Sigmoid colon (tissue), 7 donors: ENCODE results near the gene CALU. TPM values are rescaled to one million over a fixed set of nuclear protein-coding genes. Genes with fewer than 3 reads are reported as not detected.

ENCODE experiments used
- DNase-seq: peaks from one replicate; pipeline ENCODE4 v3.0.0-alpha.2; 2019
- H3K27ac ChIP-seq, 4 donors: fragments of 200-600 bp; sonication (generic); one replicate each; pipeline ENCODE4 v1.5.1; 2016 to 2019; ENCODE audit warnings: mild to moderate bottlenecking in 1 of 4
- H3K27me3 ChIP-seq, 3 donors: fragments of 200-600 bp; sonication (generic); one replicate each; pipeline ENCODE4 v1.5.1; 2019; ENCODE audit warnings: mild to moderate bottlenecking in 1 of 3
- H3K36me3 ChIP-seq, 4 donors: fragments of 200-600 bp; sonication (generic); one replicate each; pipeline ENCODE4 v1.5.1; 2016 to 2019
- H3K4me1 ChIP-seq, 4 donors: fragments of 200-600 bp; sonication (generic); one replicate each; pipeline ENCODE4 v1.5.1; 2017 to 2019
- H3K4me3 ChIP-seq, 4 donors: fragments of 200-600 bp; sonication (generic); one replicate each; pipeline ENCODE4 v1.5.1; 2017 to 2019; ENCODE audit warnings: mild to moderate bottlenecking in 2 of 4, moderate library complexity in 1 of 4
- H3K9me3 ChIP-seq, 4 donors: fragments of 200-600 bp in 3 of 4; sonication (generic) in 3 of 4; one replicate each; pipeline versions ENCODE4 v1.5.1 to v1.6.1; 2013 to 2019
- CTCF ChIP-seq, 4 experiments: fragments of 450-650 bp in 3 of 4; fragments of 200-600 bp in 1 of 4; IDR thresholded peaks; one replicate each; pipeline ENCODE4 v1.5.1; 2016 to 2019; ENCODE audit warnings: antibody characterized with exemption in 4 of 4, mild to moderate bottlenecking in 3 of 4, moderate library complexity in 2 of 4
- EP300 ChIP-seq, 4 donors: sonication (generic); formaldehyde crosslinking; IDR thresholded peaks; one replicate each; pipeline ENCODE4 v1.6.1; 2017; ENCODE audit warnings: antibody characterized with exemption in 4 of 4
- POLR2A ChIP-seq, 2 donors: fragments of 450-650 bp; IDR thresholded peaks; one replicate each; pipeline ENCODE4 v1.6.1; 2016; ENCODE audit warnings: antibody characterized with exemption in 2 of 2, mild to moderate bottlenecking in 2 of 2, moderate library complexity in 2 of 2
- POLR2AphosphoS5 ChIP-seq, 4 donors: sonication (generic); formaldehyde crosslinking; IDR thresholded peaks; one replicate each; pipeline ENCODE4 v1.6.1; 2017; ENCODE audit warnings: antibody characterized with exemption in 4 of 4
- WGBS, 2 donors: extraction: QIAGEN DNeasy Blood & Tissue Kit; methylation state at CpG; one replicate each; pipeline ENCODE4 v1.1.7; 2013; 5-methylcytosine and 5-hydroxymethylcytosine counted together
- intact Hi-C: fragments of 100-400 bp; cut with DNase I; formaldehyde crosslinking; loops from one replicate; pipeline ENCODE4 v1.15.1; 2023
- polyA plus RNA-seq, 3 donors: library from polyadenylated mRNA; stranded (reverse); fragments of 200-250 nt; gene quantifications; one replicate each; pipeline ENCODE4 v1.2.3, GENCODE V29; 2013
- total RNA-seq, 4 donors: library from RNA; depleted of rRNA; stranded (reverse); fragments of >200 nt; gene quantifications; one replicate each; pipeline ENCODE4 v1.1.0, GENCODE V29; 2016
- donor health status: healthy with polysubstance abuse.
- donor health status: Bipolar disorder and iron deficiency.
- donor health status: healthy.

CALU gene
- total and polyA plus RNA-seq, 7 donors, result 14.4 to 250 (median 153) TPM

- Histone ChIP-seq H3K4me1 (peaks cover 3 to 35% (median 32%) of the 10 kb centered on the region in 4 donors), H3K27ac (peak overlapping the region in 3 of 4 donors; percentile 93 to 99 (median 95)), H3K4me3 (no peak overlapping the region), H3K36me3 (no peaks in the 10 kb centered on the region), H3K27me3 (no peaks in the 10 kb centered on the region), H3K9me3 (no peaks in the 10 kb centered on the region)
- WGBS, 2 donors, result 91 to 93% methylated on average over 4 of the region's 4 CpGs
- TF ChIP-seq POLR2A (IDR thresholded peaks at IDR 0.05) (no peak), EP300 (IDR thresholded peaks at IDR 0.05) (no peak), POLR2AphosphoS5 (IDR thresholded peaks at IDR 0.05) (no peak), CTCF (IDR thresholded peaks at IDR 0.05) (no peak)
- no peak for DNase-seq
- intact Hi-C loops, result loop anchor here (5.0 kb wide), 4 partner anchors 55 to 145 kb away; partner anchors contain the start of genes CCDC136 and FLNC
These were observed 1.7 kb upstream of the CALU start for GRCh38 chr7:128737441-128737840.

DNA sequence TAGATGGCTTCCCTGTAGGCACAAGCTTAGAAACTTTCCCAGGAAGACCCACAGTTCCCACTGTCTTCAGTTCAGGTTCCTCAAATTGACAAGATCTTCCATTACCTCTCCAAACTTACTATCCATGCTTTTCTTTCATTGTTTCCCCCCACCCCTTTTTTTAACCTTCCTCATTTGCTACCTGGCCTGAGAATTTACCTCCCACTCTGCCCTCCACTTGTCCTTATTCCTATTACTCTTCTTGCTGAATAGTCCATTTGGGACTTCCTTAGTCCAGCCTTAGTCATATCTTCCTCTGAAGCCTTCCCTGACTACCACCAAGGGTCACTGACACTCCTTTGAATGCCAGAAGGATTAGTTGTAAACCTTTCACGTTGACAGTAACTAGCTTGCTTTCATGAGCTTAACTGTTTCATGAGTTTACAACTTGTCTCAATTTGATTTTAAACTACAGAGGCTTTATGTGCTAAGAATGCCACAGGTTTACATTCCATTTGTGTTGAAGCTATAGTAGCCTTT lies 1.2 kb upstream of the CALU start:
- H3K36me3 ChIP-seq, result no peaks in the 10 kb centered on the region
- no peaks in the 10 kb centered on the region for H3K9me3 ChIP-seq
- H3K27ac ChIP-seq, result peak overlapping the region; percentile 93 to 99 (median 96)
- no peaks in the 10 kb centered on the region for H3K27me3 ChIP-seq
- no peak for TF ChIP-seq POLR2AphosphoS5 (IDR thresholded peaks at IDR 0.05)
- no peak for TF ChIP-seq CTCF (IDR thresholded peaks at IDR 0.05)
- no peak for TF ChIP-seq EP300 (IDR thresholded peaks at IDR 0.05)
- TF ChIP-seq POLR2A (IDR thresholded peaks at IDR 0.05), result no peak
- H3K4me1 ChIP-seq, result peaks cover 3 to 36% (median 33%) of the 10 kb centered on the region in 4 donors
- peak overlapping the region in 1 of 4 donors; percentile 93 for H3K4me3 ChIP-seq
- no peak for DNase-seq
- 13 to 46% methylated on average over 1 of the region's 1 CpG for WGBS, 2 donors
- intact Hi-C loops, result loop anchor here (5.0 kb wide), 4 partner anchors 54 to 144 kb away; partner anchors contain the start of genes CCDC136 and FLNC

DNA sequence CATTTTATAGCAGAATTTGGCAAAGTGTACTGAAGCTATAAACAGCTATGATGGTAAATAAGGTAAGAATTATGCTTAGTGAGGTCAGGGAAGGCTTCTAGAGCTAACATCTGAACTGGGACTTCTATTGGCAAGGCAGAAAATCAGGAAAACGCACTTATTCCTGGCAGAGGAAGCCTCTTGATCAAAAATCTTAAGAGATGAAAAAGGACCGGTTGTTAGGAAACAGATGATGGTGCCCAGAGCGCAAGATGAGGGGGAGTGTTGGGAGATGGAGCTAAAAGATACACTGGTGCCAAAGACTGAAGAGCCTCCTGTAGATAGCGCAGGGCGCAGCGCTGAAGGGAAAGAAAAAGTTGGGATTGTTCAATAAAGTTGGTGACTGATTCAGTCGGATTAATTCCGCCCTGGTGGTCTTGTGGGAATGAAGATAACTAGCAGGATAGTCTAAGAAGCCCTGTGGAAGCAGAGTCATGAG lies 550 bp upstream of the CALU start:
- no peak for TF ChIP-seq EP300 (IDR thresholded peaks at IDR 0.05)
- no peak for TF ChIP-seq CTCF (IDR thresholded peaks at IDR 0.05)
- intact Hi-C loops, result loop anchor here (5.0 kb wide), 4 partner anchors 54 to 144 kb away; partner anchors contain the start of genes CCDC136 and FLNC
- Histone ChIP-seq H3K9me3 (no peaks in the 10 kb centered on the region), H3K4me1 (peaks cover 3 to 43% (median 36%) of the 10 kb centered on the region in 4 donors), H3K36me3 (no peaks in the 10 kb centered on the region), H3K27me3 (no peaks in the 10 kb centered on the region), H3K4me3 (peak overlapping the region; percentile 79 to 96 (median 94)), H3K27ac (peak overlapping the region; percentile 93 to 99 (median 96))
- 3 to 5% methylated on average over 8 of the region's 8 CpGs for WGBS, 2 donors
- no peak for DNase-seq

DNA sequence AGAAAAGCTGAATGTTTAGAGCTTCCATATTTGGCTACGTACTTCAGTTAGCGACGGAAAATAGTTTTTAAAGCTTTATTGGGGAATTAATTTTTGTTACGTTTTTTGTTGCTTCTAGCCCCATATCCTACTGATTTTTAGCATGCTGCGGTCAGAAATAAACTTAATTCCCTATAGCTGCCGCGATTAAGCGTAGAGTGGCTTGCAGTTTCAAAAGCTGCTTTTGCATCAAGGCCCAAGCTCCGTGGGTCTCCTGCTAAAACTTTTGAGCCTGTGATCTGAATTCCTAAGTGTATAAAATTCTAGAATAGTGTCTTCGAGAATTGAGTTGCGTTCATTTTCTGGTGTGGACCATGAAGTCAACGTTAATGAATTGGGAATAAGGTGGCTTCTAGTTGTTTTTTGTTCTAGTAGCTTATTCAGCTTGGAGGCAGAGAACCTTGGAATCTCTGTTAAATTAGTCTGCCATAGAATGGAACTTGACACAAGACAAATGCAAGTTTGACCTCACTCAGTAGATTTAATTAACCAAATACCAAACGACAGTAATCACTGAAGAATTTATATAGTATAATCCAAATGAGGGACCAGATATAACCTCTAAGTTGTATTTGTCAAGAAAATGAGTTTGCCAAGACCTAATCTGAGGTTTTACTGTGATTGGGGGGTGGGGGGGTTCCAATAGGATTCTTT lies 977 bp downstream of the CALU start:
- Histone ChIP-seq H3K4me3 (peak overlapping the region; percentile 79 to 96 (median 94)), H3K36me3 (no peaks in the 10 kb centered on the region), H3K9me3 (no peaks in the 10 kb centered on the region), H3K27ac (peak overlapping the region; percentile 93 to 99 (median 96)), H3K27me3 (no peaks in the 10 kb centered on the region), H3K4me1 (peaks cover 3 to 56% (median 43%) of the 10 kb centered on the region in 4 donors)
- DNase-seq, result no peak
- TF ChIP-seq POLR2A (IDR thresholded peaks at IDR 0.05) (no peak), CTCF (IDR thresholded peaks at IDR 0.05) (no peak), EP300 (IDR thresholded peaks at IDR 0.05) (no peak), POLR2AphosphoS5 (IDR thresholded peaks at IDR 0.05) (no peak)
- intact Hi-C loops, result loop anchor here (5.0 kb wide), 4 partner anchors 52 to 142 kb away; partner anchors contain the start of genes CCDC136 and FLNC
- 6 to 14% methylated on average over 13 of the region's 13 CpGs for WGBS, 2 donors
